Activated CD8-positive, alpha-beta memory T cell treated with anti-CD3 and anti-CD28 coated beads, Interleukin-2, amount 50 U/mL, for 24 hours (primary cell): ENCODE results near the gene SDK1.
"Not testable (repeated sequence)": the region's sequence is repeated elsewhere in the genome, so short reads cannot be mapped to it uniquely, and the experiment has no call there.

Experiments used
- DNase-seq: peaks from one replicate; pipeline ENCODE4 v3.0.0-alpha.2; 2020; ENCODE audit errors: extremely low read depth

SDK1 gene

DNA sequence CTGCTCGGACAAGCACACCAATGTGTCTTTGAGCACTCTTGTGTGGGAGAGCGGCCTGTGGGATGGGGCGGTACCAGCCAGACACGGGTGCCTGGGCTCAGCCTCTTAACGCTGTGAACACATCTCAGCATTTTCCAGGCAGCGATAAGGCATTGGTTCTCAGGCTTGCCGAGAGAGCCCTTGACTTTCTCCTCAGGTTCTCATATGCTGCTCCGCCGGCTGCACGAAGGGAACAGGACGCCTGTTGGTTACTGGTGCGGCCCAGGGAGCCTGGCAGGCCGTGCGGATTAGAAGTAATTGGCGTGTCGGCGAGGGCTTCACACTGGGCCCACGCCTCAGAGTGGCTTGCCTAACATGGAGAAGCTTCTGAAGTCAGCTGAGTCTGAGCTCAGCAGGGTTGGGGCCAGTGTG is 924.3 kb downstream of the SDK1 start:
- DNase-seq: no peak

- no peak for DNase-seq
Observed at GRCh38 chr7:4225881-4226523, 925.0 kb downstream of the SDK1 start.

- no peak for DNase-seq
Observed at GRCh38 chr7:4226524-4226882, 925.5 kb downstream of the SDK1 start.

- DNase-seq: no peak
Observed at GRCh38 chr7:4227105-4228010, 926.3 kb downstream of the SDK1 start.

DNA sequence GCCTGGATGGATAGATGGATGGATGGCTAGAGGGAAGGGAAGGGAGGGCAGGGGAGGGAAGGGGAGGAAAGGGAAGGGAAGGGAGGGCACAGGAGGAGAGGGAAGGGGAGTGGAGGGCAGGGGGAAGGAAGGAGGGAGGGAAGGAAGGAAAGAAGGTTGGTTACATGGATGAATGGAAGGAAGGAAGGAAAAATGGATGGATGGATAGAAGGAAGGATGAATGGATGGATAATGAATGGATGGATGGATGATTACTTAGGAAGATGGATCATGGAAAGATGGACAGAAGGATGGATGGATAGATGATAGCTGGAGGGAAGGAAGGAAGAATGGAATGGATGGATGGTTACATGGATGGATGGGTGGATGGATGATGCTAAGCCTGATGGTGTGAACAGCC is 929.3 kb downstream of the SDK1 start:
- no peak for DNase-seq

DNA sequence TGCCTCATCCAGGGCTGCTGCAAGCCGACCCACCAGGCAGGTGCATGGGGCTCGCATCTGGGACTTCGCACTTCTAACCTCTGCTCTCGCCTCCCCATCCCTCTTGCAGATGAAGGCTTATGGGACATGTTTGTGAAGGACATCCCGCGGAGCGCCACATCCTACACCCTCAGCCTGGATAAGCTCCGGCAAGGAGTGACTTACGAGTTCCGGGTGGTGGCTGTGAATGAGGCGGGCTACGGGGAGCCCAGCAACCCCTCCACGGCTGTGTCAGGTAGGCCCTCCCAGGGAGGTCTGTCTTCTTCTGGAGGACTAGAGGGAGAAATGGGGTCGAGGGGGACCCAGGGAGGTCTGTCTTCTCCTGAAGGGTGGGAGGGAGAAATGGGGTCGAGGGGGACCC is 932.1 kb downstream of the SDK1 start:
- no peak for DNase-seq

DNA sequence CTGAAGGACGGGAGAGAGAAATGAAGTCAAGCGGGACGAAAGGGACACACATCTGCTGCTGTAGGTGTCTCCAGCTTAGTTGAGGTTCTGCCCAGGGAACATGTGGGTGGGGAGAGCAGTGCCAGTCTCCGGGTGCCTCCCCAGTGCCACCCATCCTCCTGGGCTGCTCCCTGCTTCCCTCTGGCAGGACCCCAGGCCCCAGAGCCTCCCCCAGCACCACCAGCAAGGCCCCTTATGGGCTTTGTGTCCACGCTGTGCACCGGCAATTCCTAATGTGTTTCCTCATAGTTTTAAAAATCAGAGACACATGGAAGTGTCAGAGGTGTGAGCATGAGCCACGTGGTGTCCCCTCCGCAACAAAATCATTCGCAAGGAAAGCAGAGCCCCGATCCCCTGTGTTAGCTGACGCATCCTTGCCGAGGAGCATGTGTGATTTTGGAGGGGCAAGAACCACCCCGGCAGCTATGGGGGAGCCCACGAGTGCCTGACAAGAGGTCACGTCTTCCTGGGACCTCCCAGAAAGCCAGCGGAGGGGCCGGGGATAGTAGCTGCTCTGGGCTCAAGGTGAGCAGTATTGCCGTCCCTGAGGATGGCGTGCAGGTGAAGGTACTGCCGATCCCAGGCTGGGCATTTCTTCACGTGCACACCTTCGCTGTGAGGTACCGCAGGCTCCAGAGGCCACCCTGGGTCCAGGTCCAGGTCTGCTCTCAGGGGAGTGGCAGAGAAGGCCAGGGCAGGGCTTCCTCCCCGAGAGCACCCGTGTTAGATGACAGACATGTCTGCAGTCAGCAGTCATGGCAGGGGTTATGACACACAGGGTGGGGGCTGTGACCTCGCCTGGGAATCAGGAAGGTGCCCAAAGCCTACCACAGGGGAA is 932.8 kb downstream of the SDK1 start:
- DNase-seq: no peak

DNA sequence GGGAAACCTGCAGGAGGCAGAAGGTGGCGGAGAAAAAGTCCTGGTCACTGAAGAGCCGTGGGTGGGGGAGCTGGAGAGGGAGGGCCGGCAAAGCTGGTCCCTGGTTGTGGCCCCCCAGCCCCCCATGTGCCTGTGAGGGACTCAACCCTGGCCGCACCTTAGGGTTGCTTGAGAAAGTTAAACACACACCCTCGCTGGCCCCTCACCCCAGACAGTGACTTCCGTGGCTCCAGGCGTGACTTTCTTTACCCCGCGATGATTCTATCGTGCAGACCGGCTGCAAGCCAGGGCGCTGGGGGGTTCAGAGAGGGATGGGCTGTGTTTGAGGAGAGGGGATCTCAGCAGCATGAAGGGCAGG is 933.4 kb downstream of the SDK1 start:
- DNase-seq: no peak

GRCh38 chr7:4234886-4235285 is 933.8 kb downstream of the SDK1 start:
- DNase-seq: no peak

DNA sequence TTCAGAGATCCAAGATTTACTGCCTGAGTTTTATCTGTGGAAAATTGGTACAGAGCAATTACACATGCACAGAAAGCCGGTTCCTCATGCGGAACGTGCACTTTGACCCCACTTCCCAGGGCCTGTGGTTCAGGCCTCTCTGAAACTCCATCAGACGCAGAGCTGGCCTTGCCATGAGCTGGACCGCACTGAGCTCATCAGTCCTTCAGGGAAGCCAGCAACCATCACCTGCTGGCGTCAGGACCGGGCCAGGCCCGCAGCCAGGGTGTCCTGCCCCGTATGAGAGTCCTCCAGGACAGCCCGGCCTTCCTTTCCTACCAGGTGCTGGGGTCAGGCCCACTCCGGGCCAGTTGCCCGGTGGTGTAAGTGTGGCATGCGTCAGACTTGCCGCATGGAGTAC is 934.5 kb downstream of the SDK1 start:
- no peak for DNase-seq

DNA sequence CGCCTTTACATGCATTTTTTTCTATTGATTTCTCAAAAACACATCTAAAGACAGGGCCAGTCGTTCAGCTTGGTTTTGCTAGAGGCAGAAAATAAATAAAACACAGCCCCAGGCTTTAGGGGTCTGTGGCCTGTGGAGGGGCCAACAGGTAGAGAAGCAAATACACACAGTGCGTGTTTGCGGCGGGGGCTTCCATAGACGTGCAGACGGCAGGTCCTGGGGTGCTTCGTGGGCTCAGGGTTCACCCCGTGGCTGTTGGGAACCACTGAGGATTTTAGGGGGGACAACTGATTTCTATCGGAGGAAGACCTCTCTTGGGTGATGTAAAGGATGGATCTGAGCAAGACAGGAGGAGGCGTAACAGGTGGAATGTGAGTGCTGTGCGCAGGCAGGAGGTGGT is 935.3 kb downstream of the SDK1 start:
- no peak for DNase-seq

GRCh38 chr7:4236873-4237272 is 935.8 kb downstream of the SDK1 start:
- not testable (repeated sequence) for DNase-seq

DNA sequence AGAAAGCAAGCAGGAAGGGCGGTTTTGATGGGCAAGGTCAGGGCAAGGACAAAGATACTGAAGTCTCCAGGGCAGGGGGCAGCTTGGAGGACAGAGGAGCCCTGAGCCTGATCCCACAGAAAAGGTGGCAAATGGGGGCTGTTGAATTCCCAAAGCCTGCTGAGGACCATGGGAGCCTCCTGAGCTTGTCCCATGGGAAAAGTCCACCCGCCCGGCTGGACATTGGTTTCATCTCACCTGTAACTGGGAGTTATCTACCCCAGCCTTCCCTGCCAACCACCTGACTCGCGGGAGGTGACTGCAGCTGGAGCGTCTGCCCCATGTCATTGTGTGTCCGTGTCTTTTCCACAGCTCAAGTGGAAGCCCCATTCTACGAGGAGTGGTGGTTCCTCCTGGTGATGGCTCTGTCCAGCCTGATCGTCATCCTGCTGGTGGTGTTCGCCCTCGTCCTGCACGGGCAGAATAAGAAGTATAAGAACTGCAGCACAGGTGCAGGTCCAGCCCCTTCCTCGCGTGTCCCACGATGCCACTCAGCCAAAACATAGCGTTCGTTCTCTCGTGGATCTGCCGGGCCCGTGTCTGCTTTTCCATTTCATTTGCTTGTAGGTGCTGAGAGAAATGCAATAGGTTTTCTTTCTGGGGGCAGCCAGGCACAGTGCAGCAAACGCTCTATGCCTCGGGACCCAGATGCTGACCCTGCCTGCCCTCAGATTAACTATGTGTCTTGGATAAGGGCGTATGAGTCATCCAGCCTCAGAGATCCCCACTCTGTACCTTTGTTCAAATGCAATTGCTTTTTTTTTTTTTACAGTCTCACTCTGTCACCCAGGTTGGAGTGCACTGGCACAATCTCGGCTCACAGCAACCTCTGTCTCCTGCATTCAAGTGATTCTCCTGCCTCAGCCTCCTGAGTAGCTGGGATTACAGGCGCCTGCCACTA is 936.5 kb downstream of the SDK1 start:
- no peak for DNase-seq

DNA sequence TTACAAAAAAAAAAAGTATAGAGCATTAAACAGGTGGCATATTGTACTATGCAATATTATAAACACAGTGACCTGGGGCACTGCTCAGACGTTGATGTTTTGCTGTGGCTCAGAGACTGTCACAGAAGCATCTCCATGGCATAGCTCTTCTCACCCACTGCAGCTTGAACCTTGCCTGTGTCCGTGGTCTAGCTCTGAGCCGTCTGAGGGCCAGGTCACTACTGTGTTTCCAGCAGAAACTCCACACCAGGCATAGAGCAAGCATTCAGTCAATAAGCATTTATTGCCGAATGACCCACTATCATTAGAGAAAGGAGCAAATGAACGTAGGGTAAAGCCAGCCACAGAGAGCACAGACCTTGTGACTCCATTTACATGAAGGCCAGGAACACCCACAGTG is 937.8 kb downstream of the SDK1 start:
- DNase-seq: no peak

DNA sequence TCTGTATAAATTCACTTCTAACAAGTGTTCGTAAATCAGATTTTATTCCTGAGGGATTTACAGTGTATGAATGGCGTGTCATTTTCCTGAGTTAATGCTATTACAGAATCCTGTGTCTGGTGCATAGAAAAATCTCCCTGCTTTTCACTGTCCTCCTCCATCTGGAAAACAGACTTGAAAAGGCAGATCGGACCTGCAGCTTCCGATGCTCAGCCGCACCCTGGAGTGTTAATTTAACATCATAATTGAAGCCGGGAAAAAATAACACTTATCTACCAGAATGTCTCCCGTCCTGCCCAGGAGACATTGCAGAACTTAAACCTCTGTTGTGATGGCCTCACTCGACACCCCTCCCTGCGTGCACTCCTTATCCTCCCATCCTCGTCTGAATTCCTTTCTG is 939.0 kb downstream of the SDK1 start:
- DNase-seq: no peak

DNA sequence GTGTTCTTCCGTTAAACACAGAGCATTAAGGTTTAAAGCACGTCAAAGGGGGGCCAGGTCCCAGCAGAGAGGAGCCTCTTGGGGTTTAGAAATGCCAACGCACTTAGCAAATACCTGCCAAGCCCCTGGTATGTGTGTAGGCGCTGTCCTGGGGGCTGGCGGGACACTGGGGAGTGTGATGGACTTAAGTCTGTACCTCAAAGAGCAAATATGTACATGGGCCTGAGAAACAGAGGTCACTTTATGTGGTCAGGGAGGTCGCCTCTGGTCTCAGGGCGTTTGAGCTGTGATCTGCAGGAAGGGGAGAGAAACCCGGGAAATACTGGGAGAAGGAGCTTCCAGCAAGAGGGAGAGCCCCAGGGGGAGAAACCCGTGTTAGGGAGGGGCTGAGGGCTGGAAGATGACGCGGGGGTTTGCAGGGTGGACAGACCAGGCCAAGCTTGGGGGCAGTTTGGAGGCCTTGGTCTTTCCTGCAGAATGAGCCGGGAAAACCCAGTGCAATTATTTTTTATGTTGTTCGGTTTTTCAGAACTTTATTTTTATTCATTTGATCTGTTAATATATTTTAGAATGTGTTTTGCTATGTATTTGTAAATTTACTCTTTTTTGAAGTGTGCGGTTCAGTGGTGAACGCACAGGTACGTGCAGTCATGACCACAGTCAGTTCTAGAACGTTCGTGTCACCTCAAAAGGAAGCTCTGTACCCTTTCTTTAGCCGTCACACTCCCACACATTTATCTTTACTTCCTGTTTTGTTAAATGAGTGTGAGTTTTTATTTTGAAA is 939.7 kb downstream of the SDK1 start:
- DNase-seq: no peak

GRCh38 chr7:4241304-4241612 is 940.2 kb downstream of the SDK1 start:
- no peak for DNase-seq

DNA sequence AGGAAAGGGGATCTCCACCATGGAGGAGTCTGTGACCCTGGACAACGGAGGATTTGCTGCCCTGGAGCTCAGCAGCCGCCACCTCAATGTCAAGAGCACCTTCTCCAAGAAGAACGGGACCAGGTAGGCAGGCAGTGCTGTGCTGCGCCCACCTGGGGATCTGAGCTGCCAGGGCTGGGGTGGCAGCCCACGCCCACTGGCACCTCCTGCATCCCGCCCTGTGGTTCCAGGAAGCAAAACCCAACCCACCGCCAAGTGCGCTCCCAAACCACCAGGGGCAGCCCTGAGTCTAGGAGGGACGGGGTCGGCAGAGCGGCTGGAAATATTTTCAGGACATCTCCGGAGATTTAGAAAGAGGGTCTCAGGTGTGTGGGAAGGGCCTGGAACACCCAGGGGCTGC is 940.7 kb downstream of the SDK1 start:
- no peak for DNase-seq

DNA sequence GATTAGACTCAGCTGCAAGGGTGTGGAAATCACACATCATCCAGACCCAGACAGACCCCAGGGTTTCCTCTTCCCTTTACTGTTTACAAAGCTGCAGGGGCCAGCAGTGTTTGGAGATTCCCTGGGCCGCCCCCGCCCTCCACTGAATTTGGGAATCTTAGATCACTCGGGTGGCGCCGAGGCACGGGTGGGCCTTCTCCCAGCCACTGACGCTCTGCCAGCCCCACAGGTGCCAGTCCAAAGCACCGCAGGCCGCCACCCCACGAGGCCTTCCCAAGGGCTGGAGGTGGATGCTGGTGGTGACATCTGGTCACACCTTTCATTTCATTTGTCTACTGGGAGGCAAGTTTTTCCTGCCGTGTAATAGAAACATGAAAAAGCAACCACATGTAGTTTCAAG is 941.7 kb downstream of the SDK1 start:
- no peak for DNase-seq

DNA sequence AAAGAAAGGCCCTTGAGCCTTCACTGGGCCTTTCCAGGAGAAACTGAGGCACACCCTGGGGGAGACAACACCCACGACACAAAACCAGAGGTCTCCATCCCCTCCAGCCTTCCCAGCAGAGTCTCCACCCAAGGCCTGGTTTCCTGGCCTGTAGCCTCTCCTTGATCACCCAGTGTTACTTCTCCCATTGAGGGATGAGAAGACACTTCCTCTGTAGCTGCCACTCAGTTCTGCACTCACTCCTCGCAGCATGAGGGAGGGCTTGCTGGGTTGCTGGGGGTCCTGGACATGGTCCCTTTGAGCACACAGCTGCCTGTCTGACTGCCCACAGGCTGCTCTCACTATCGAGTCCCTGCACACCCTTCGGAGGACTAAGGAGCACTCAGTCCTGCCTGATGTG is 943.0 kb downstream of the SDK1 start:
- no peak for DNase-seq

- no peak for DNase-seq
Observed at GRCh38 chr7:4244635-4245034, 943.6 kb downstream of the SDK1 start.
